Esophagus squamous epithelium (tissue), 5 donors: ENCODE measurements around the gene ZNF358. TPM values are rescaled to one million over a fixed set of nuclear protein-coding genes. Genes with fewer than 3 reads are reported as not detected.
A peak's percentile ranks its signal among the peaks of the same experiment; 100 is the strongest.

Source experiments
- DNase-seq: peaks from one replicate; lab custom pipeline; 2025; lab: John Stamatoyannopoulos, UW
- H3K27ac ChIP-seq, 4 donors: fragments of 200-600 bp; sonication (generic); one replicate each; pipeline ENCODE4 v1.5.1; 2016 to 2019; ENCODE audit warnings: mild to moderate bottlenecking in 1 of 4
- H3K27me3 ChIP-seq, 4 donors: fragments of 200-600 bp; sonication (generic); 1 replicate in 3 of 4; 2 replicates in 1 of 4; pipeline versions ENCODE4 v1.5.1 to v1.6.0; 2017 to 2021; ENCODE audit warnings: antibody characterized with exemption in 1 of 4
- H3K36me3 ChIP-seq, 3 donors: fragments of 200-600 bp; sonication (generic); one replicate each; pipeline ENCODE4 v1.5.1; 2016 to 2019
- H3K4me1 ChIP-seq, 3 donors: fragments of 200-600 bp; sonication (generic); one replicate each; pipeline ENCODE4 v1.5.1; 2017 to 2019
- H3K4me3 ChIP-seq, 4 donors: fragments of 200-600 bp; sonication (generic); 1 replicate in 3 of 4; 2 replicates in 1 of 4; pipeline ENCODE4 v1.5.1; 2016 to 2019; ENCODE audit warnings: mild to moderate bottlenecking in 2 of 4, moderate library complexity in 1 of 4
- H3K9me3 ChIP-seq, 3 donors: fragments of 200-600 bp; sonication (generic); one replicate each; pipeline ENCODE4 v1.5.1; 2016 to 2019
- CTCF ChIP-seq, 6 experiments: fragments of 450-650 bp in 4 of 6; fragments of 200-600 bp in 2 of 6; sonication (generic) in 2 of 6; IDR thresholded peaks; one replicate each; pipeline ENCODE4 v1.5.1; 2016 to 2019; ENCODE audit warnings: antibody characterized with exemption in 6 of 6, mild to moderate bottlenecking in 4 of 6, moderate library complexity in 4 of 6
- POLR2A ChIP-seq, 4 donors: fragments of 450-650 bp; IDR thresholded peaks; one replicate each; pipeline ENCODE4 v1.6.1; 2017; ENCODE audit warnings: antibody characterized with exemption in 4 of 4, mild to moderate bottlenecking in 4 of 4, moderate library complexity in 3 of 4
- WGBS, 2 donors: methylation state at CpG; one replicate each; pipeline ENCODE4 v1.1.5; 2018; 5-methylcytosine and 5-hydroxymethylcytosine counted together
- intact Hi-C: fragments of 100-400 bp; cut with DNase I; formaldehyde crosslinking; loops from one replicate; pipeline ENCODE4 v1.15.0; 2022
- total RNA-seq, 4 donors: library from RNA; depleted of rRNA; stranded (reverse); fragments of >200 nt; gene quantifications; one replicate each; pipeline ENCODE4 v1.1.0, GENCODE V29; 2016
- donor health status: DM: yes; HTN: yes; CAD: no.

The ZNF358 gene
- total RNA-seq, 4 donors from 2014 or later = 3.8 to 42.2 (median 19.5) TPM

- no peak for DNase-seq
- Histone ChIP-seq H3K4me1 (peaks cover 6 to 19% (median 7%) of the 10 kb centered on the region in 3 donors), H3K36me3 (peaks cover 0 to 5% (median 0%) of the 10 kb centered on the region in 3 donors), H3K27ac (peak overlapping the region in 2 of 4 donors; percentile 15 to 51), H3K4me3 (no peak overlapping the region), H3K9me3 (no peaks in the 10 kb centered on the region), H3K27me3 (no peaks in the 10 kb centered on the region)
- intact Hi-C loops = no loop called here
- TF ChIP-seq CTCF (IDR thresholded peaks at IDR 0.05) (no peak), POLR2A (IDR thresholded peaks at IDR 0.05) (no peak)
- WGBS, 2 donors = 73 to 76% methylated on average over 9 to 11 of the region's 11 CpGs
Observed at GRCh38 chr19:7480222-7480969, 35.5 kb upstream of the ZNF358 start.

DNA sequence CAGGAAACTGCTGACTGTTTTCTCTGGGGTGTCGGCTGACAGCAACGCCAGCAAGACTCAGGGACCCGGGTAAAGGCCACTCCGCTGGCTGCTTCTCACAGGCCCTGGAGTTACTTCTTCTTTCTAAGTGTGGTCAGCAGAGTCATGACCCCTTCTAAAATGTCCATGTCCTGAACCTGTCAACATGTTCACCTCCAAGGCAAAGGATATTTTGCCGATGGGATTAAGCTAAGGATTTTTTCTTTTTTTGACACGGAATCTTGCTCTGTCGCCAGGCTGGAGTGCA is 35.0 kb upstream of the ZNF358 start:
- Histone ChIP-seq H3K9me3 (no peaks in the 10 kb centered on the region), H3K36me3 (peaks cover 0 to 5% (median 0%) of the 10 kb centered on the region in 3 donors), H3K27me3 (no peaks in the 10 kb centered on the region), H3K4me1 (peaks cover 6 to 19% (median 7%) of the 10 kb centered on the region in 3 donors), H3K4me3 (no peak overlapping the region), H3K27ac (no peak overlapping the region)
- intact Hi-C loops = no loop called here
- no peak for DNase-seq
- no peak for TF ChIP-seq CTCF (IDR thresholded peaks at IDR 0.05)
- TF ChIP-seq POLR2A (IDR thresholded peaks at IDR 0.05) = no peak
- WGBS, 2 donors = 75 to 79% methylated on average over 6 to 7 of the region's 7 CpGs

DNA sequence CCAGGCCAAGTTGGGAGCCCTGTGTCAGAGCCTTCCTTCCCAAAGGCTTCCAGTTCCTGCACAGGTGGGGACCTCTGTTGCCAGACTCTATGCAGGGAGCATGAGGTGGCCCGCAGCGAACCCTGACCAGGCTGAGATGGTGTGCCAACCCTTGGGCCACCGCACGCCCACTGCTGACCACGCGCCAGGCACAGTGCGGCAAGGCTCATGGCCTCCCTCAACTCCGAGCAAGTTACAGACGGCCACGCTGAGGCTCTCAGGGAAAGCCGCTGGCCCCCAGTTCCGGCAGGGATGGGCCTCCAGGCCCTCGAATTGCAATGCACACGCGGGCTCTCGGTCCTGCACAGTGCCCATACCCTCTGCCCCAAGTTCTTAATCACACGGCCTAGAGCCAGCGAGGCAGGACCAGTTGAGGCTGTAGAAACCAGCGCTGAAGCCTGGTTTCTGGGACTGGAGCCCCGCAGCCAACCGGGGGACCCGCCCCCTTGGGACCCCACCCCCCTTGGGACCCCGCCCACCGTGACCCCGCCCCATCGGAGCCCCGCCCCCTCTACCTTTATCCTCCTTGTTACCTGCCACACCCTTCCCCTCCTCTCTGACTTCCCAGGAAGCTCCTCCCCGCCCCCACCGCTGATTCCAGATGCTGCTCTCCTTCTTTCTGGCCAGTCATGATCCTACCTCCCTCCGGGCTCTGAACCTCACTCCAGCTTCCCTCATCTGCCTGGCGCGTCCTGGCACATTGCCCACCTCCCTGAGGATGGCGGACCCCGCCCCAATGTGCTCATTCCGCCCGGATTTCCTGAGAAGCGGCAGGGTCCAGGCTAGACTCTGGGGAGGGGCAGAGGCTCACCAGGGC is 33.1 kb upstream of the ZNF358 start:
- DNase-seq = no peak
- H3K4me1 ChIP-seq = peaks cover 6 to 19% (median 7%) of the 10 kb centered on the region in 3 donors
- no peak overlapping the region for H3K27ac ChIP-seq
- H3K27me3 ChIP-seq = no peaks in the 10 kb centered on the region
- WGBS, 2 donors = 67% methylated on average over 3 of the region's 37 CpGs; no CpG with 5 or more reads in 1 of the 2 donors
- TF ChIP-seq CTCF (IDR thresholded peaks at IDR 0.05) (no peak), POLR2A (IDR thresholded peaks at IDR 0.05) (no peak)
- H3K4me3 ChIP-seq = no peak overlapping the region
- peaks cover 0 to 5% (median 0%) of the 10 kb centered on the region in 3 donors for H3K36me3 ChIP-seq
- intact Hi-C loops = no loop called here
- no peaks in the 10 kb centered on the region for H3K9me3 ChIP-seq

DNA sequence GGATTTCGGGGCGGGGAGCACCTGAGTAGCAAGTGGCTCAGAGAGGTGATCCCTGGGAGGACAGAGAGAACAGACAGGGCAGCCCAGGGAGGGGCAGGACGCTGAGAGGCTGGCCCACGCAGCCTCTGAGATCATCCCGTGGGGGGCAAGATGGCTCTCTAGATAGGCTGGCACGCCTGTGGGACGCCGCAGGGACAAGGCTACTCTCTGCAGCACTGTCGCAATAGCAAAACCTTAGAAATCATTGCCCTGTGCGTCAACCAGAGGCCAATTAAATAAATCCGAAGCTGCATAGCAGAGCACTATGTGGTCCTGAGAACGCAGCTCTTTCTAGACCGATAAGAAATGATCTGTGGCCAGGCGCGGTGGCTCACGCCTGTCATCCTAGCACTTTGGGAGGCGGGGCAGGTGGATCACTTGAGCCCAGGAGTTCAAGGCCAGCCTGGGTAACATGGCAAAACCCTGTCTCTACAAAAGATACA is 32.1 kb upstream of the ZNF358 start:
- Histone ChIP-seq H3K9me3 (no peaks in the 10 kb centered on the region), H3K36me3 (peaks cover 0 to 5% (median 0%) of the 10 kb centered on the region in 3 donors), H3K27me3 (no peaks in the 10 kb centered on the region), H3K27ac (no peak overlapping the region), H3K4me3 (no peak overlapping the region), H3K4me1 (peaks cover 12 to 20% (median 12%) of the 10 kb centered on the region in 3 donors)
- DNase-seq = no peak
- WGBS, 2 donors = 80 to 84% methylated on average over 16 to 17 of the region's 17 CpGs
- TF ChIP-seq CTCF (IDR thresholded peaks at IDR 0.05) = no peak
- TF ChIP-seq POLR2A (IDR thresholded peaks at IDR 0.05) = no peak
- intact Hi-C loops = no loop called here

- peaks cover 0 to 5% (median 0%) of the 10 kb centered on the region in 3 donors for H3K36me3 ChIP-seq
Observed at GRCh38 chr19:7486923-7487322, 29.0 kb upstream of the ZNF358 start.

More at GRCh38 chr19:7486923-7487322, 29.0 kb upstream of the ZNF358 start:
- no peaks in the 10 kb centered on the region for H3K9me3 ChIP-seq
- no peak overlapping the region for H3K4me3 ChIP-seq
- no peaks in the 10 kb centered on the region for H3K27me3 ChIP-seq
- no peak for TF ChIP-seq POLR2A (IDR thresholded peaks at IDR 0.05)
- no peak for TF ChIP-seq CTCF (IDR thresholded peaks at IDR 0.05)
- H3K27ac ChIP-seq = no peak overlapping the region
- intact Hi-C loops = no loop called here
- WGBS, 2 donors = 40 to 86% methylated on average over 2 of the region's 2 CpGs
- DNase-seq = no peak
- H3K4me1 ChIP-seq = peaks cover 12 to 29% (median 18%) of the 10 kb centered on the region in 3 donors
